HUDEP-2 (cell line): ENCODE measurements around the gene ADIRF.
"Not testable (repeated sequence)": the region's sequence is repeated elsewhere in the genome, so short reads cannot be mapped to it uniquely, and the experiment has no call there.

Experiments used
- DNase-seq, 76 experiments: peaks; one replicate each; lab custom pipeline; 2025; ENCODE audit not compliant: unreplicated experiment in 76 of 76; lab: John Stamatoyannopoulos, UW

Gene ADIRF

GRCh38 chr10:86968271-86968993 is at the start of gene ADIRF:
Gene ADIRF (plus strand): TSS chr10:86968482. CDS start chr10:86968545, 63 bp downstream.
- no peak for DNase-seq

DNA sequence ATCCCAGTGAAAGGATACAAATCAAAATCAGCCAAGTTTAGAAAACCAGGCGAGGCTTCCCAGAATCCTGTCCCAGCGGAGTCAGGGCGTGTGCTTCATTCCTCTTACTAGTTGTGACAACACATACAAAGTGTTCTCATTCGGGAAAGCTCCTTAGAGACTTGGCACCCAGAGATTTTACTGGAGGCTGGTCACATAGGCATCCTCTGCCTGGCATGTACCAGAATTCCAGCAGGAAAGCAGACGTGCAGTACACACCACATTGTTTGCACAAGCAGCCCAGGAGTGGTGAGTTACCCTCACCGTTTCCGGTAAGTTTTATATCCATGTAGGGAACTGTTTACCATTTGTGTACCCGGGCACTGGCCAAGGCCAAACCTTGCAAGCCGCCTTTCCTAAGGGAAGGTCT is 45.7 kb upstream of the ADIRF start:
- no peak for DNase-seq

GRCh38 chr10:86929468-86930380 is 38.6 kb upstream of the ADIRF start:
- no peak for DNase-seq

DNA sequence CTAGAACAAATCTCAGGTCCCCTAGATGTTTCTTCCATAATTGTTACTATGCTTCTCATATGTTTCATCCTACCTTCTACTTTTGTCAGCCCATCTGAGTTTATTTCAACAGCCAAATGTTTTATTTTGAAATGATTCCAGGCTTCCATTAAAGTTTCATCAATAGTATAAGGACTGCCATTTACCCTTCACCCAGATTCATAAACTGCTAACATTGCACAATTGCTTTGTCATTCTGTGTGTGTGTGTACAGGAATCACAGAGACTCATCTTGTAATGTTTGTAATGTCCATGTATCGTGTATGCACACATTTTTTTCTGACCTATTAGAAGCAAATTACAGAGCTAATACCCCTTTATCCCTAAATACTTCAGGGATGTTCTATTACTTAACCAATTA is 36.4 kb upstream of the ADIRF start:
- DNase-seq = no peak

GRCh38 chr10:86932674-86933073 is 35.6 kb upstream of the ADIRF start:
- DNase-seq = no peak

GRCh38 chr10:86934162-86934711 is 34.0 kb upstream of the ADIRF start:
- not testable (repeated sequence) for DNase-seq

GRCh38 chr10:86936661-86937501 is 31.4 kb upstream of the ADIRF start:
- DNase-seq = no peak

GRCh38 chr10:86937502-86938154 is 30.7 kb upstream of the ADIRF start:
- DNase-seq = no peak

DNA sequence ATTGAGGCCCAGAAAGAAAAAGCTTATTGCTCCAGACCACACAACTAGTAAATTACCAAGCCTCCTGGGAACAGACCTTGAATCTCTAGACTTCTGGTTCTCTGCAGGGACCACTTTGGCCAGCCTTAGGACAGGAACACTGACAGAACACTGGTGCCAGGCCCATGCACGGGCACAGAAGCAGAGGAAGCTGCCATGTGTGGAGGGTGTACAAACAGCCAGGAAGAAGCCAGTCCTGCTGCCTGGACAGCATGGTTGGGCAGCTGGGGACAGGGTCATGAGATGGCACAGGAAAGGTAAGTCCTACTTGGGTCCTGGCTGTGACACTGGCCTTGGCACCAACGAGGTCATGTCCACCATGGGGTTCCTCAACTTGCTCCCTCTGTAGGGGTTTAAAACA is 30.0 kb upstream of the ADIRF start:
- no peak for DNase-seq

DNA sequence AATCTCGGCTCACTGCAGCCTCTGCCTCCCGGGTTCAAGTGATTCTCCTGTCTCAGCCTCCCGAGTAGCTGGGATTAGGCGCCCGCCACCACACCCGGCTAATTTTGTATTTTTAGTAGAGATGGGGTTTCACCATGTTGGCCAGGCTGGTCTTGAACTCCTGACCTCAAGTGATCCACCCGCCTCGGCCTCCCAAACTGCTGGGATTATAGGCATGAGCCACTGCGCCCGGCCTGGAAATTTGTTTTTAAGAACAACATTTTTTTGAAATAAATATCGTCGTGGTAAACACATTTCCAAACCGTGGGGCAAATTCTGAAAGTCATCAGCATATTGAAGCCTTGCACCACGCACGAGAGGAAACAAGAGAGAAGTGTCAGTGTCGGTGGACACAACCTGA is 28.2 kb upstream of the ADIRF start:
- not testable (repeated sequence) for DNase-seq

DNA sequence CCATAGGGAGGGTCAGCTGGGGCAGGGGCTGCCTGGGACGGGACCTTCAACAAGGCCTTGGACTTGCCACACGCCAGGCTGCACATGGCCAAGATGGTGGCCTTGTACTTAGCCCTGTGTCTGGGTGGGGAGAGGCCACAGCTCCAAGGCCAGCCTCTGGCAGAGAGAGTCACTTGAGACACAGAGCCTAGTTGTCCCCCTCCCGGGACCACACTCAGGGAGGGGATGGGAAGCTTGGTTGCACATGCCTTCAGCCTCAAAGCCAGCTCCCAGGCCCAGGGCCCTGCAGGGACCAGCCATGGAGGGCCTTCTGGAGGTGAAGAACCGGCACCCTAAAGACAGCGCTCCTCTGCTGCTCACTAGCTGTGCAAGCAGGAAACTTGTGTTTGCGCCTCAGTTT is 27.6 kb upstream of the ADIRF start:
- DNase-seq = no peak

DNA sequence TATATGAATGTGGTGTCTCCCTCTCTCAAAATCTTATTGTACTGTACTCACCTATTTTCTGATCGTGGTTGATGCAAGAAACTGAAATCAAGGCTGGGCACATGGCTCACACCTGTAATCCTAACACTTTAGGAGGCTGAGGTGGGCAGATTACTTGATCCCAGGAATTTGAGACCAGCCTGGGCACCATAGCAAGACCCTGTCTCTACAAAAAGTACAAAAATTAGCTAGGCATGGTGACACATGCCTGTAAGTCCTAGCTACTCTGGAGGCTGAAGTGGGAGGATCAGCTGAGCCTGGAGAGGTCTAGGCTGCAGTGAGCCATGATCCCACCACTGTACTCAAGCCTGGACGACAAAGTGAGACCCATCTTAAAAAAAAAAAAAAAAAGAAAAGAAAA is 26.9 kb upstream of the ADIRF start:
- no peak for DNase-seq

GRCh38 chr10:86941991-86942421 is 26.3 kb upstream of the ADIRF start:
- DNase-seq = no peak

DNA sequence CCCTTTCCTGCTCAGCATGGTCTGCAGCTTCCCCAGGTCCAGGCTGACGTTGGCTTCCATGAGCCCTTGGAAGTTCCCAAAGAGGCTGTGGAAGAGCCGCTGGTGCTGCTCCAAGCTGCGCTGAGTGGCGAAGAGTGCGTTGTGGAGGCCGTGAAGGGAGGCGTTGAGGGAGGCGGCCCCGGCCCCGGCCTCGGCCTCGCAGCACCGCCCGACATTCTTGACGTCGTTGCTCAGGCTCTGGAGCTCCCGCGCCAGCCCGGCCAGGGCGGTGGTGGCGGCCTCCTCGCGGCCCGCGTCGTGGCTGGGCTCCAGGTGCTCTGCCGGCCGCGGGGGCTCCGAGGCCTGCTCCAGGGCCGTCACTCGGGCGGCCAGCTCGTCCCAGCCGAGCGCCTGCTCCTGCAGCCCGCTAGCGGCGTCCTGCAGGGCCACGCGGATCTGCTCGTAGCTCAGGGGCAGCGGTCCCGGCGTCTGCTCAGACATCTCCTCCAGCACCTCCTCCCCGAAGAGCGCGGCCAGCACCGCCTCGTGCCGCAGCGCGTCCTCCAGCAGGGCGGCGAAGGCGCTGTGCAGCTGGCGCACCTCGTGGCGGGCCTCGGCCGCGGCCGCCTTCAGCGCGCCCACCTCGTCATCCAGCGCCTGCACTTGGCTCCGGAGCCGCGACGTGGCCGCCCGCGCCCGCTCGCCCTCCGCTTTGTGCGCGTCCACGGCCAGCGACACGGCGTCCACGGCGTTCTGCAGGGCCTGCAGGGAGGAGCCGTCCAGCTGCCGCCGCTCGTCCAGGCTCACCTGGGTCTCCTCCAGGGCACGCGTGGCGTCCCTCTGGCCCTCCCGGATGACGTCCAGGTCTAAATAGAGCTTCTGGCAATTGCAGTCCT is 25.6 kb upstream of the ADIRF start:
- DNase-seq = no peak

GRCh38 chr10:86943316-86944030 is 24.8 kb upstream of the ADIRF start:
- DNase-seq = no peak

DNA sequence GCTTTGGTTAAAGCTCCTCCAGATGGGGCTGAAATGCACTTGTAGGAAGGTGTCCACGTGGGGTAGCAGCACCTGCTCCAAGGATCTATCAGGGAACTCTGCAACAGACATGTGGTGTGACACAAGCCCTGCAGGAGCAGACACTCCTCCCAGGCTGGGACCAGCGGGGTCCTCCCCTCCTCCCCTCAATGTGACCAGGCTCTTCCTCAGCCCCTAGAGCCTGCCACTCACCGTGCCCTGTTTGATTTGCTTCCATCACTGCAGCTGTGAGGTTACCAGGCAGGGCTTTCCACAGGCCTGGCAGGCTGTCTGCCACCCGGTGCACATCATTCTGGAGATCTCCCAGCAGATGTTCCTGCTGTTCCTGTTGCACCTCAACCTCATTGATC is 24.3 kb upstream of the ADIRF start:
- DNase-seq = no peak

- no peak for DNase-seq
Observed at GRCh38 chr10:86944471-86944870, 23.8 kb upstream of the ADIRF start.

GRCh38 chr10:86944907-86945306 is 23.4 kb upstream of the ADIRF start:
- no peak for DNase-seq
